OCI-LY7 (cell line): ENCODE data around the gene SPATA22. TPM values are rescaled to one million over a fixed set of nuclear protein-coding genes. Genes with fewer than 3 reads are reported as not detected.

Experiments
- BruUV-seq: library from RNA; stranded (reverse); fragments of 400-500 nt; replicated peaks from 2 replicates; lab custom pipeline; 2021; lab: Mats Ljungman, UMichigan
- CTCF ChIA-PET: fragments of 300-600 bp; sonication (Branson Sonifier 250); formaldehyde crosslinking; loops from one replicate; lab custom pipeline; 2022; ENCODE audit warnings: antibody characterized with exemption; ENCODE audit not compliant: unreplicated experiment; lab: Charles Lee
- POLR2A ChIA-PET: fragments of 300-600 bp; sonication (Branson Sonifier 250); formaldehyde crosslinking; loops from one replicate; lab custom pipeline; 2022; ENCODE audit warnings: antibody characterized with exemption; lab: Charles Lee
- DNase-seq: peaks from one replicate; pipeline ENCODE4 v3.0.0-alpha.2; 2015; ENCODE audit warnings: low spot score
- H2AFZ ChIP-seq: fragments of 200-600 bp; sonication (generic), shearing (Covaris generic); 2 replicates; pipeline ENCODE4 v1.6.1; 2014; ENCODE audit warnings: mild to moderate bottlenecking, antibody characterized with exemption, low read length, moderate library complexity
- H3K27ac ChIP-seq: fragments of 200-600 bp; sonication (generic); 2 replicates; pipeline ENCODE4 v1.5.1; 2014; ENCODE audit warnings: mixed run types, low read depth, mild to moderate bottlenecking, moderate library complexity, low read length, inconsistent platforms; ENCODE audit not compliant: poor library complexity, severe bottlenecking
- H3K36me3 ChIP-seq: fragments of 200-600 bp; sonication (generic); 2 replicates; pipeline ENCODE4 v1.6.1; 2014; ENCODE audit warnings: mild to moderate bottlenecking, antibody characterized with exemption, low read length, moderate library complexity, mixed read lengths; ENCODE audit not compliant: insufficient read depth
- H3K4me1 ChIP-seq: fragments of 200-600 bp; sonication (generic); 2 replicates; pipeline ENCODE4 v1.5.1; 2014; ENCODE audit warnings: mild to moderate bottlenecking, low read length; ENCODE audit not compliant: insufficient read depth, poor library complexity, severe bottlenecking
- H3K4me2 ChIP-seq: fragments of 200-600 bp; sonication (generic); 2 replicates; pipeline ENCODE4 v1.6.1; 2014; ENCODE audit warnings: mild to moderate bottlenecking, low read length
- H3K4me3 ChIP-seq: fragments of 200-600 bp; sonication (generic); 2 replicates; pipeline ENCODE4 v1.5.1; 2014; ENCODE audit warnings: mild to moderate bottlenecking, low read depth, low read length; ENCODE audit not compliant: poor library complexity, severe bottlenecking
- H3K79me2 ChIP-seq: fragments of 200-600 bp; sonication (generic); 2 replicates; pipeline ENCODE4 v1.6.1; 2016; ENCODE audit warnings: low read depth, mild to moderate bottlenecking, low read length, moderate library complexity, mixed read lengths; ENCODE audit not compliant: insufficient read depth
- H3K9me2 ChIP-seq: fragments of 200-600 bp; sonication (generic); 2 replicates; pipeline ENCODE4 v1.6.1; 2016; ENCODE audit warnings: mild to moderate bottlenecking, low read length, mixed read lengths; ENCODE audit not compliant: insufficient read depth
- H3K9me3 ChIP-seq: fragments of 200-600 bp; sonication (generic); 2 replicates; pipeline ENCODE4 v1.6.1; 2014; ENCODE audit warnings: mild to moderate bottlenecking, mixed run types, low read length, mixed read lengths
- H4K20me1 ChIP-seq: fragments of 200-600 bp; sonication (generic); 2 replicates; pipeline ENCODE4 v1.6.1; 2014; ENCODE audit warnings: mild to moderate bottlenecking, antibody characterized with exemption, low read length, moderate library complexity, mixed read lengths; ENCODE audit not compliant: insufficient read depth
- CTCF ChIP-seq: fragments of 200-600 bp; sonication (generic); conservative IDR thresholded peaks from 2 replicates; pipeline ENCODE4 v1.5.1; 2014; ENCODE audit warnings: mild to moderate bottlenecking, antibody characterized with exemption, low read length, moderate library complexity, mixed read lengths
- EZH2phosphoT487 ChIP-seq: fragments of 200-600 bp; sonication (generic); IDR thresholded peaks from 2 replicates; pipeline ENCODE4 v1.6.1; 2018; ENCODE audit warnings: low read depth, borderline replicate concordance, mild to moderate bottlenecking, mixed run types, antibody characterized with exemption, low read length, moderate library complexity, mixed read lengths
- intact Hi-C: fragments of 100-400 bp; cut with micrococcal nuclease; formaldehyde crosslinking; loops from one replicate; pipeline ENCODE4 v1.10.0; 2022; ENCODE audit not compliant: unreplicated experiment
- total RNA-seq, 2 experiments: library from RNA; depleted of rRNA in 1 of 2; stranded (reverse); fragments of >200 nt in 1 of 2; shearing (Covaris generic) in 1 of 2; gene quantifications; 2 replicates each; pipeline ENCODE4 v1.2.3, GENCODE V29; 2014 to 2022

Gene SPATA22
- total RNA-seq, 2 experiments from 2014 or later = not detected

DNA sequence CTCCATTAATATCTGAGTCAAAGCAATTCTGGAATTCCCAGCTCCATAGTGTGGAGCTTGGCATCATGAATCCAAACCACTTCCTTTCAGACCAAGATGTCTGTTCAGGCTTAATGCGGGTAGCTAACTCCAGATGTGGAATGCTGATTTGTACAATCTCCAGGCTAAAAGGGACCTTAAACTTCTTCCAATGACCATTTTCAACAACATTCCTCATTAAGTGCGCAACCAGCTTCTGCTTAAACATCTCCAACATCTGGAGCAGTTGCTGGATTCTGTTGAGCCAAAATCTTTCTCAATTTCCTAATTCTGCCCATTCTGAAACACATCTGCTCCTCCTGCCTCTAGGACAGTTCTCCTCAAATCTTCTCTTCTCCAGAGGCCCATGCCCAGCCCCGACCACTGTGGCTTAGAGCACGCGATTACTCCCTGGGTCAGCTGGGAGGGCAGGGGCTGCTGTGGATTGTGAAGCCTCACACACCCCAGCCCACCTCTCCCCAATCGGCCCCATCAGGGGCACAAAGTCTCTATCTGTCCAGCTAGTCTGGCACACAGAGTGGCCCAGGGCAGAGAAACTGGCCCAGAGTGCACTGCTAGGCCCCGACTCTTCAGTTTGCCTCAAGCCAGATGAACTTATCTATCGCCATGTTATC, 40.4 kb upstream of the SPATA22 start:
- no peaks in the 10 kb centered on the region for H3K79me2 ChIP-seq
- no TSS peak for BruUV-seq
- H3K4me3 ChIP-seq = no peak overlapping the region
- H3K36me3 ChIP-seq = no peaks in the 10 kb centered on the region
- H3K9me2 ChIP-seq = no peaks in the 10 kb centered on the region
- CTCF ChIA-PET = no interaction called here
- H2AFZ ChIP-seq = no peak overlapping the region
- no peaks in the 10 kb centered on the region for H4K20me1 ChIP-seq
- no peak overlapping the region for H3K27ac ChIP-seq
- DNase-seq = no peak
- TF ChIP-seq CTCF (no peak), EZH2phosphoT487 (no peak)
- H3K4me1 ChIP-seq = no peaks in the 10 kb centered on the region
- no peaks in the 10 kb centered on the region for H3K9me3 ChIP-seq
- intact Hi-C loops = no loop called here
- POLR2A ChIA-PET = no interaction called here
- no peak overlapping the region for H3K4me2 ChIP-seq

DNA sequence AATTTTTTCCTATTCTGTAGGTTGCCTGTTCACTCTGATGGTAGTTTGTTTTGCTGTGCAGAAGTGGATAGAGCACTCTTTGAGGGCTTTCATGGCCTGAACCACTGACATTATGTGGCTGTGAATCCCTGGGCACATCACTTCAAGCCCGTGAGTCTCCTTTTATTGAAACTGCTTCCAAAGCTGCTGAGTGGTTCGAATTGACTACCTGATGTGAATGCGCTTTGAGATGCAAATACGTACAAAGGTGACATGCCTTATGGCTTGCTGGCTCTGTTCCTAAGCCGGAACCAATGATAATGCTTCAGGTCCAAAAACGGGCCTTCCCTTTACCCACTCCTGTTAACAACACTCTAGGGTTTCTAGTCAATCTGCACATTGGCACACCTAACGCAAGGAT, 38.5 kb upstream of the SPATA22 start:
- TF ChIP-seq EZH2phosphoT487 (no peak), CTCF (no peak)
- H3K27ac ChIP-seq = no peak overlapping the region
- no peaks in the 10 kb centered on the region for H3K79me2 ChIP-seq
- no peaks in the 10 kb centered on the region for H3K36me3 ChIP-seq
- no peak overlapping the region for H2AFZ ChIP-seq
- no peaks in the 10 kb centered on the region for H4K20me1 ChIP-seq
- H3K9me2 ChIP-seq = no peaks in the 10 kb centered on the region
- ChIA-PET POLR2A (no interaction called here), CTCF (no interaction called here)
- no peaks in the 10 kb centered on the region for H3K4me1 ChIP-seq
- H3K4me2 ChIP-seq = no peak overlapping the region
- no TSS peak for BruUV-seq
- no peak overlapping the region for H3K4me3 ChIP-seq
- intact Hi-C loops = no loop called here
- H3K9me3 ChIP-seq = no peaks in the 10 kb centered on the region
- DNase-seq = no peak

- H3K27ac ChIP-seq = no peak overlapping the region
- H3K4me1 ChIP-seq = no peaks in the 10 kb centered on the region
- no peaks in the 10 kb centered on the region for H3K9me3 ChIP-seq
- no peaks in the 10 kb centered on the region for H3K79me2 ChIP-seq
- no peaks in the 10 kb centered on the region for H4K20me1 ChIP-seq
- DNase-seq = no peak
- no peaks in the 10 kb centered on the region for H3K9me2 ChIP-seq
- intact Hi-C loops = no loop called here
- POLR2A ChIA-PET = no interaction called here
- no peak for TF ChIP-seq EZH2phosphoT487
- no peak overlapping the region for H2AFZ ChIP-seq
- no peak overlapping the region for H3K4me3 ChIP-seq
- H3K36me3 ChIP-seq = no peaks in the 10 kb centered on the region
- BruUV-seq = no TSS peak
- CTCF ChIA-PET = no interaction called here
- H3K4me2 ChIP-seq = no peak overlapping the region
Measured at GRCh38 chr17:3507869-3508268, 36.2 kb upstream of the SPATA22 start.
